Mucosa of stomach (tissue), 1 donor: ENCODE data around the gene SLC47A2.

Experiments
- H3K27me3 ChIP-seq: one replicate; pipeline ENCODE4 v1.7.0; 2013; ENCODE audit warnings: mild to moderate bottlenecking, low read length; ENCODE audit not compliant: control insufficient read depth, insufficient read depth
- H3K36me3 ChIP-seq: one replicate; pipeline ENCODE4 v1.7.0; 2013; ENCODE audit warnings: low read length; ENCODE audit not compliant: control insufficient read depth, insufficient read depth
- H3K4me1 ChIP-seq: one replicate; pipeline ENCODE4 v1.7.0; 2013; ENCODE audit warnings: mild to moderate bottlenecking, low read length; ENCODE audit not compliant: control insufficient read depth, insufficient read depth
- H3K4me3 ChIP-seq: one replicate; pipeline ENCODE4 v1.7.0; 2013; ENCODE audit warnings: low read length
- H3K9ac ChIP-seq: one replicate; pipeline ENCODE4 v1.7.0; 2013; ENCODE audit warnings: mild to moderate bottlenecking, low read length, moderate library complexity
- H3K9me3 ChIP-seq: one replicate; pipeline ENCODE4 v1.7.0; 2013; ENCODE audit warnings: mild to moderate bottlenecking, low read length, moderate library complexity; ENCODE audit not compliant: control insufficient read depth
- donor health status: Pancreatic carcinoma.

SLC47A2 gene

GRCh38 chr17:19629449-19629848, 86.9 kb downstream of the SLC47A2 start:
- Histone ChIP-seq H3K36me3 (no peaks in the 10 kb centered on the region), H3K9me3 (no peaks in the 10 kb centered on the region), H3K9ac (no peak overlapping the region), H3K27me3 (no peaks in the 10 kb centered on the region), H3K4me1 (no peaks in the 10 kb centered on the region), H3K4me3 (no peak overlapping the region)
